K562 (cell line): ENCODE data around the gene SAP25. TPM values are rescaled to one million over a fixed set of nuclear protein-coding genes. Genes with fewer than 3 reads are reported as not detected.

Experiments
- ATAC-seq: fragments of 200-7000 bp; cut with Tn5 transposase; 3 replicates; pipeline ENCODE4 v1.9.1; 2020; ENCODE audit warnings: moderate library complexity
- BruUV-seq: library from RNA; stranded (reverse); fragments of 400-500 nt; replicated peaks from 2 replicates; lab custom pipeline; 2021; lab: Mats Ljungman, UMichigan
- CTCF ChIA-PET: fragments of 300-600 bp; formaldehyde crosslinking; extraction: SDS; loops from one replicate; lab custom pipeline; 2021; ENCODE audit warnings: low intra/inter-chr PET ratio; lab: Yijun Ruan, JAX
- POLR2A ChIA-PET: fragments of 300-600, 350-650 bp; sonication (Branson Sonifier 250); formaldehyde crosslinking; extraction: SDS; loops from one replicate; lab custom pipeline; 2021; ENCODE audit warnings: antibody characterized with exemption, inconsistent platforms; lab: Yijun Ruan, JAX
- DNase-seq, 4 experiments: peaks; one replicate each; pipeline versions ENCODE4 v3.0.0 to v3.0.0-alpha.2; 2011 to 2018; ENCODE audit warnings: low spot score in 3 of 4, mixed read lengths in 3 of 4; ENCODE audit errors: extremely low read depth in 1 of 4
- FAIRE-seq: peaks from 2 replicates; lab custom pipeline; 2011; peaks lifted over from hg19 to GRCh38; lab: Jason Lieb, UNC
- H2AFZ ChIP-seq: 2 replicates; pipeline ENCODE4 v1.6.0; 2011; ENCODE audit warnings: low read depth, low read length, control low read depth, inconsistent platforms
- H3K27ac ChIP-seq: fragments of 200-600 bp; 3 replicates; pipeline ENCODE4 v1.8.0; 2011; ENCODE audit warnings: low read depth, mild to moderate bottlenecking, control low read depth, inconsistent platforms, low read length, moderate library complexity, mixed read lengths; ENCODE audit errors: extremely low read depth
- H3K27me3 ChIP-seq, 2 experiments: fragments of 300-600 bp in 1 of 2; 2 replicates in 1 of 2; 3 replicates in 1 of 2; pipeline versions ENCODE4 v1.6.0 to v1.8.0; 2011; ENCODE audit warnings: inconsistent platforms in 2 of 2, low read length in 2 of 2, mild to moderate bottlenecking in 1 of 2, mixed read lengths in 1 of 2, moderate library complexity in 1 of 2; ENCODE audit not compliant: control insufficient read depth in 2 of 2, insufficient read depth in 2 of 2
- H3K36me3 ChIP-seq: fragments of 300-600 bp; 3 replicates; pipeline ENCODE4 v1.8.0; 2011; ENCODE audit warnings: mild to moderate bottlenecking, low read length, inconsistent platforms; ENCODE audit not compliant: control insufficient read depth, insufficient read depth
- H3K4me1 ChIP-seq, 2 experiments: fragments of 200-600 bp in 1 of 2; replicated peaks in 1 of 2; 2 replicates in 1 of 2; 3 replicates in 1 of 2; pipeline versions ENCODE4 v1.5.1 to v1.8.0; 2011; ENCODE audit warnings: inconsistent platforms in 2 of 2, low read length in 2 of 2, mild to moderate bottlenecking in 1 of 2, mixed read lengths in 1 of 2, moderate library complexity in 1 of 2; ENCODE audit not compliant: control insufficient read depth in 2 of 2, insufficient read depth in 2 of 2
- H3K4me2 ChIP-seq: 2 replicates; pipeline ENCODE4 v1.6.1; 2011; ENCODE audit warnings: low read length, control low read depth, inconsistent platforms, mixed read lengths; ENCODE audit not compliant: insufficient read depth
- H3K4me3 ChIP-seq: fragments of 200-600 bp; sonication (generic), shearing (Covaris generic); 2 replicates; pipeline ENCODE4 v1.5.1; 2016; ENCODE audit warnings: control low read depth, inconsistent platforms
- H3K79me2 ChIP-seq: fragments of 200-600 bp; 3 replicates; pipeline ENCODE4 v1.8.0; 2011; ENCODE audit warnings: low read length, inconsistent platforms; ENCODE audit not compliant: control insufficient read depth, insufficient read depth
- H3K9ac ChIP-seq, 2 experiments: 2 replicates each; pipeline versions ENCODE4 v1.6.0 to v1.6.1; 2011; ENCODE audit warnings: low read depth in 2 of 2, low read length in 2 of 2, control low read depth in 1 of 2, inconsistent platforms in 1 of 2, mild to moderate bottlenecking in 1 of 2, mixed read lengths in 1 of 2; ENCODE audit not compliant: insufficient read depth in 1 of 2
- H3K9me1 ChIP-seq: one replicate; pipeline ENCODE4 v1.6.0; 2011; ENCODE audit warnings: inconsistent platforms, mild to moderate bottlenecking, low read length, moderate library complexity; ENCODE audit not compliant: control insufficient read depth, insufficient read depth
- H3K9me3 ChIP-seq: replicated peaks from 2 replicates; pipeline ENCODE4 v1.5.1; 2011; ENCODE audit warnings: low read depth, low read length, inconsistent platforms; ENCODE audit not compliant: control insufficient read depth, insufficient read depth
- H4K20me1 ChIP-seq: replicated peaks from 2 replicates; pipeline ENCODE4 v1.6.1; 2011; ENCODE audit warnings: low read length, inconsistent platforms, mixed read lengths; ENCODE audit not compliant: control insufficient read depth, insufficient read depth
- GTF2B ChIP-seq: IDR thresholded peaks from 2 replicates; pipeline ENCODE4 v1.6.1; 2011; ENCODE audit not compliant: insufficient read length; ENCODE audit errors: extremely low read depth
- MEF2D ChIP-seq: conservative IDR thresholded peaks from 2 replicates; pipeline ENCODE4 v1.6.1; 2016; ENCODE audit warnings: low read depth, missing genetic modification characterization, missing compliant biosample characterization
- NR2C1 ChIP-seq, 2 experiments: fragments of 450-650 bp; IDR thresholded peaks; 2 replicates each; pipeline ENCODE4 v1.6.1; 2017; ENCODE audit warnings: mild to moderate bottlenecking in 2 of 2, antibody characterized with exemption in 1 of 2, inconsistent platforms in 1 of 2, missing compliant biosample characterization in 1 of 2, missing genetic modification characterization in 1 of 2
- NR4A1 ChIP-seq, 2 experiments: fragments of 250-450 bp in 1 of 2; fragments of 450-650 bp in 1 of 2; sonication (Bioruptor Pico) in 1 of 2; IDR thresholded peaks; 2 replicates each; pipeline versions ENCODE4 v1.4.0 to v1.6.1; 2016 to 2020; ENCODE audit warnings: mild to moderate bottlenecking in 2 of 2, missing compliant biosample characterization in 1 of 2, missing genetic modification characterization in 1 of 2, moderate library complexity in 1 of 2
- PHF20 ChIP-seq: fragments of 450-650 bp; IDR thresholded peaks from 2 replicates; pipeline ENCODE4 v1.6.1; 2018; ENCODE audit not compliant: partially characterized antibody
- PTRF ChIP-seq: fragments of 450-650 bp; IDR thresholded peaks from 2 replicates; pipeline ENCODE4 v1.6.1; 2016; ENCODE audit warnings: mild to moderate bottlenecking, missing genetic modification characterization, missing compliant biosample characterization
- SPI1 ChIP-seq: IDR thresholded peaks from 2 replicates; pipeline ENCODE4 v1.6.1; 2011; ENCODE audit warnings: low read depth, low read length, control low read depth, borderline replicate concordance
- STAT5A ChIP-seq: IDR thresholded peaks from 2 replicates; pipeline ENCODE4 v1.6.1; 2012; ENCODE audit warnings: low read length, inconsistent platforms, borderline replicate concordance
- TCF7 ChIP-seq: sonication (generic); IDR thresholded peaks from 2 replicates; pipeline ENCODE4 v1.6.1; 2016; ENCODE audit warnings: antibody characterized with exemption, borderline replicate concordance
- THRA ChIP-seq: fragments of 450-650 bp; IDR thresholded peaks from 2 replicates; pipeline ENCODE4 v1.6.1; 2017; ENCODE audit warnings: mild to moderate bottlenecking, moderate library complexity
- USF2 ChIP-seq: sonication (generic); formaldehyde crosslinking; IDR thresholded peaks from 2 replicates; pipeline ENCODE4 v1.5.0; 2020; ENCODE audit warnings: missing genetic modification reagents
- VEZF1 ChIP-seq: fragments of 200-800 bp; sonication (Bioruptor generic); IDR thresholded peaks from 2 replicates; pipeline ENCODE4 v1.6.1; 2017; ENCODE audit warnings: missing genetic modification characterization, missing compliant biosample characterization
- WHSC1 ChIP-seq: IDR thresholded peaks from one replicate; pipeline ENCODE4 v1.6.1; 2012; ENCODE audit warnings: low read length, control low read depth, inconsistent platforms
- ZNF444 ChIP-seq: fragments of 250-450 bp; sonication (Bioruptor Pico); IDR thresholded peaks from 2 replicates; pipeline ENCODE4 v1.4.0; 2020; ENCODE audit warnings: mild to moderate bottlenecking, moderate library complexity
- ZNF639 ChIP-seq, 2 experiments: fragments of 200-800 bp in 1 of 2; sonication (Bioruptor generic) in 1 of 2; sonication (generic) in 1 of 2; formaldehyde crosslinking in 1 of 2; IDR thresholded peaks in 1 of 2; conservative IDR thresholded peaks in 1 of 2; 2 replicates each; pipeline versions ENCODE4 v1.5.0 to v1.6.1; 2016 to 2020; ENCODE audit warnings: missing compliant biosample characterization in 1 of 2, missing genetic modification characterization in 1 of 2, missing genetic modification reagents in 1 of 2
- WGBS: fragments of 100-300 bp; shearing (Covaris generic); methylation state at CpG from one replicate; pipeline ENCODE4 v1.1.6; 2016; ENCODE audit warnings: low coverage, mixed read lengths; ENCODE audit not compliant: insufficient coverage; ENCODE audit errors: missing lambda C conversion rate; 5-methylcytosine and 5-hydroxymethylcytosine counted together
- in situ Hi-C: fragments of 300-500 bp; cut with MboI; formaldehyde crosslinking; loops from 4 replicates; pipeline ENCODE4 v1.15.0; 2018; ENCODE audit warnings: inconsistent platforms, mixed read lengths
- intact Hi-C: fragments of 100-400 bp; cut with micrococcal nuclease; formaldehyde crosslinking; loops from 2 replicates; pipeline ENCODE4 v1.14.2; 2022
- polyA plus RNA-seq, 8 experiments: library from polyadenylated mRNA; depleted of rRNA in 4 of 8; stranded (reverse) in 5 of 8; unstranded in 3 of 8; fragments of >200 nt; fragmentation: Nextera tagmentation in 2 of 8; fragmentation: Illumina TruSeq in 1 of 8; extraction: Ambion mirVana in 2 of 8; extraction: Trizol in 1 of 8; gene quantifications; 2 replicates each; pipeline versions ENCODE4 v1.2.1 to v1.2.3, GENCODE V29; 2011 to 2014; ENCODE audit warnings: inconsistent platforms in 1 of 8, missing spikeins in 1 of 8
- total RNA-seq, 7 experiments: library from RNA; depleted of rRNA in 6 of 7; stranded (reverse); fragments of >200 nt in 6 of 7; fragmentation: Illumina TruSeq in 2 of 7; extraction: Trizol in 2 of 7; gene quantifications; 2 replicates each; pipeline versions ENCODE4 v1.2.1 to v1.2.3, GENCODE V29; 2011 to 2021; ENCODE audit warnings: low replicate concordance in 1 of 7

The SAP25 gene
- total and polyA plus RNA-seq, 9 of the 15 experiments (the other 6 are each of a cell fraction or from before 2014, with no cell fraction given), result 0.13 to 5.3 (median 0.78) TPM; not detected in 1

- Histone ChIP-seq H3K4me1 (peaks cover 24 to 51% of the 10 kb centered on the region in 2 experiments), H3K27me3 (no peaks in the 10 kb centered on the region), H3K4me2 (peak overlapping the region; percentile 76), H3K9ac (peak overlapping the region; percentile 68 to 69; a peak in 3 of 4 replicates), H4K20me1 (no peaks in the 10 kb centered on the region), H3K9me1 (no peaks in the 10 kb centered on the region), H3K4me3 (no peak overlapping the region), H3K36me3 (peaks cover 42% of the 10 kb centered on the region), H3K79me2 (peaks cover 57% of the 10 kb centered on the region), H3K27ac (peak overlapping the region; percentile 78), H3K9me3 (no peaks in the 10 kb centered on the region), H2AFZ (peak overlapping the region; percentile 76)
- FAIRE-seq (peak; percentile 71), ATAC-seq (peak; percentile 77), DNase-seq (peak; percentile 55 to 84 (median 68))
- intact Hi-C loops, result no loop called here
- 0% methylated on average over 2 of the region's 2 CpGs for WGBS
- no TSS peak for BruUV-seq
- ChIA-PET CTCF (interaction anchor here (0.8 kb wide), 1 partner anchor 65 kb away, joined by 3 read pairs; no protein-coding TSS in a partner anchor), POLR2A (interaction anchor here (0.5 to 2.5 kb wide), 6 partner anchors 10 to 134 kb away, joined by 3 to 11 read pairs (median 4); partner anchors contain the start of gene FBXO24)
- in situ Hi-C loops, result no loop called here
- TF ChIP-seq NR4A1 (CRISPR knock-in tag; IDR thresholded peaks at IDR 0.05) (no peak), NR4A1 (tag; IDR thresholded peaks at IDR 0.05) (no peak), WHSC1 (no peak), PHF20 (peak; percentile 53), NR2C1 (IDR thresholded peaks at IDR 0.05) (no peak), NR2C1 (tag; IDR thresholded peaks at IDR 0.05) (0 out of 2 replicates have a peak, but pooled peaks have one; percentile 7), MEF2D (tag) (no peak), TCF7 (no peak), ZNF639 (CRISPR knock-in tag; conservative IDR thresholded peaks at IDR 0.05 in 1 of 2, IDR thresholded peaks at IDR 0.05 in 1 of 2) (peak in 1 of 2 experiments; percentile 54; a peak in 1 of 4 replicates), STAT5A (peak; percentile 52), GTF2B (no peak), ZNF444 (CRISPR knock-in tag) (no peak), SPI1 (peak; percentile 94), VEZF1 (CRISPR knock-in tag) (peak; percentile 75), USF2 (CRISPR knock-in tag) (peak; percentile 91), PTRF (no peak), THRA (no peak)
Observed at GRCh38 chr7:100547872-100548271, 25.8 kb downstream of the SAP25 start.
